ENCODE data around the gene PRDM15.
A peak's percentile ranks its signal among the peaks of the same experiment; 100 is the strongest.

Gene PRDM15

GRCh38 chr21:41821081-41821755, 57.9 kb downstream of the PRDM15 start:
- DNase-seq = no peak

GRCh38 chr21:41820384-41821080, 58.6 kb downstream of the PRDM15 start:
- no peak for DNase-seq

- DNase-seq = no peak
Observed at GRCh38 chr21:41819856-41820281, 59.3 kb downstream of the PRDM15 start.

GRCh38 chr21:41819236-41819855, 59.8 kb downstream of the PRDM15 start:
- DNase-seq = no peak

- no peak for DNase-seq
Observed at GRCh38 chr21:41817877-41818855, 61.0 kb downstream of the PRDM15 start.

GRCh38 chr21:41817228-41817627, 61.9 kb downstream of the PRDM15 start:
- DNase-seq = peak in 1 of 2 experiments; percentile 25

- DNase-seq = peak in 1 of 2 experiments; percentile 35
Observed at GRCh38 chr21:41816583-41817165, 62.5 kb downstream of the PRDM15 start.

- DNase-seq = no peak
Observed at GRCh38 chr21:41815652-41816582, 63.2 kb downstream of the PRDM15 start.

GRCh38 chr21:41813226-41813625, 65.9 kb downstream of the PRDM15 start:
- no peak for DNase-seq

GRCh38 chr21:41812679-41813078, 66.5 kb downstream of the PRDM15 start:
- DNase-seq = no peak

- DNase-seq = no peak
Observed at GRCh38 chr21:41810597-41810932, 68.6 kb downstream of the PRDM15 start.

GRCh38 chr21:41809891-41810596, 69.1 kb downstream of the PRDM15 start:
- DNase-seq = no peak

- no peak for DNase-seq
Observed at GRCh38 chr21:41808846-41809245, 70.3 kb downstream of the PRDM15 start.

- no peak for DNase-seq
Observed at GRCh38 chr21:41808094-41808493, 71.0 kb downstream of the PRDM15 start.

- DNase-seq = no peak
Observed at GRCh38 chr21:41806773-41807172, 72.4 kb downstream of the PRDM15 start.

- no peak for DNase-seq
Observed at GRCh38 chr21:41805643-41806042, 73.5 kb downstream of the PRDM15 start.

- no peak for DNase-seq
Observed at GRCh38 chr21:41805038-41805437, 74.1 kb downstream of the PRDM15 start.

GRCh38 chr21:41804381-41804780, 74.8 kb downstream of the PRDM15 start:
- DNase-seq = no peak

- no peak for DNase-seq
Observed at GRCh38 chr21:41803316-41803715, 75.8 kb downstream of the PRDM15 start.

- DNase-seq = no peak
Observed at GRCh38 chr21:41802684-41803083, 76.5 kb downstream of the PRDM15 start.

- DNase-seq = no peak
Observed at GRCh38 chr21:41802198-41802584, 77.0 kb downstream of the PRDM15 start.

All from NCI-H446 (cell line).